H9 (cell line): ENCODE data around the gene ENPP7. TPM values are rescaled to one million over a fixed set of nuclear protein-coding genes. Genes with fewer than 3 reads are reported as not detected.

Experiments
- DNase-seq: peaks from one replicate; pipeline ENCODE4 v3.0.0-alpha.2; 2017
- H2AFZ ChIP-seq: one replicate; pipeline ENCODE4 v1.6.1; 2013; ENCODE audit warnings: mild to moderate bottlenecking, low read length, control low read depth, moderate library complexity
- H2AK5ac ChIP-seq: 2 replicates; pipeline ENCODE4 v1.6.1; 2013; ENCODE audit warnings: low read length, control low read depth, mixed read lengths; ENCODE audit not compliant: insufficient read length
- H2BK120ac ChIP-seq: one replicate; pipeline ENCODE4 v1.6.1; 2013; ENCODE audit warnings: low read depth, mild to moderate bottlenecking, low read length, control low read depth, inconsistent platforms; ENCODE audit not compliant: poor library complexity, severe bottlenecking
- H2BK12ac ChIP-seq: 2 replicates; pipeline ENCODE4 v1.6.1; 2013; ENCODE audit warnings: low read length, control low read depth, mixed read lengths, low read depth; ENCODE audit not compliant: insufficient read length
- H2BK15ac ChIP-seq: 2 replicates; pipeline ENCODE4 v1.6.1; 2013; ENCODE audit warnings: low read depth, low read length, control low read depth
- H2BK20ac ChIP-seq: one replicate; pipeline ENCODE4 v1.6.1; 2013; ENCODE audit warnings: low read depth, mild to moderate bottlenecking, low read length, control low read depth, inconsistent platforms; ENCODE audit not compliant: poor library complexity, severe bottlenecking
- H2BK5ac ChIP-seq: 2 replicates; pipeline ENCODE4 v1.6.1; 2013; ENCODE audit warnings: low read length, control low read depth, mixed read lengths; ENCODE audit not compliant: insufficient read length
- H3K14ac ChIP-seq: 2 replicates; pipeline ENCODE4 v1.6.1; 2013; ENCODE audit warnings: low read length, control low read depth; ENCODE audit not compliant: insufficient read depth
- H3K18ac ChIP-seq: 2 replicates; pipeline ENCODE4 v1.6.1; 2013; ENCODE audit warnings: low read depth, mild to moderate bottlenecking, mixed read lengths, low read length, control low read depth; ENCODE audit not compliant: insufficient read length
- H3K23ac ChIP-seq: 2 replicates; pipeline ENCODE4 v1.6.1; 2013; ENCODE audit warnings: low read length, control low read depth, mixed read lengths, low read depth; ENCODE audit not compliant: insufficient read length
- H3K23me2 ChIP-seq: 2 replicates; pipeline ENCODE4 v1.6.1; 2013; ENCODE audit warnings: low read depth, mild to moderate bottlenecking, mixed read lengths, low read length, control low read depth; ENCODE audit not compliant: insufficient read length, poor library complexity, severe bottlenecking
- H3K27ac ChIP-seq: 2 replicates; pipeline ENCODE4 v1.5.1; 2013; ENCODE audit warnings: low read length, control low read depth, mixed read lengths, low read depth; ENCODE audit not compliant: insufficient read length
- H3K27me3 ChIP-seq: 2 replicates; pipeline ENCODE4 v1.6.1; 2013; ENCODE audit warnings: low read length, control low read depth, inconsistent platforms; ENCODE audit not compliant: insufficient read depth
- H3K4ac ChIP-seq: 2 replicates; pipeline ENCODE4 v1.6.1; 2013; ENCODE audit warnings: low read depth, mild to moderate bottlenecking, control low read depth, inconsistent platforms, low read length, moderate library complexity
- H3K4me1 ChIP-seq: 2 replicates; pipeline ENCODE4 v1.6.1; 2013; ENCODE audit warnings: low read length, control low read depth, inconsistent platforms; ENCODE audit not compliant: insufficient read depth
- H3K4me2 ChIP-seq: 2 replicates; pipeline ENCODE4 v1.6.1; 2013; ENCODE audit warnings: low read length, control low read depth, mixed read lengths; ENCODE audit not compliant: insufficient read length, insufficient read depth
- H3K56ac ChIP-seq: 2 replicates; pipeline ENCODE4 v1.6.1; 2013; ENCODE audit warnings: low read depth, mild to moderate bottlenecking, mixed read lengths, low read length, control low read depth; ENCODE audit not compliant: insufficient read length
- H3K79me1 ChIP-seq: 2 replicates; pipeline ENCODE4 v1.6.1; 2013; ENCODE audit warnings: low read depth, mild to moderate bottlenecking, moderate library complexity, low read length, control low read depth, inconsistent platforms; ENCODE audit not compliant: insufficient read depth, poor library complexity, severe bottlenecking
- H3K79me2 ChIP-seq: 2 replicates; pipeline ENCODE4 v1.6.1; 2013; ENCODE audit warnings: low read length, control low read depth, inconsistent platforms; ENCODE audit not compliant: insufficient read depth
- H3K9ac ChIP-seq: 2 replicates; pipeline ENCODE4 v1.6.1; 2013; ENCODE audit warnings: low read length, control low read depth, mixed read lengths; ENCODE audit not compliant: insufficient read length; ENCODE audit errors: extremely low read depth
- H3K9me3 ChIP-seq: one replicate; pipeline ENCODE4 v1.6.1; 2013; ENCODE audit warnings: low read depth, low read length, inconsistent platforms; ENCODE audit not compliant: control insufficient read depth
- H3T11ph ChIP-seq: one replicate; pipeline ENCODE4 v1.6.1; 2013; ENCODE audit warnings: mild to moderate bottlenecking, low read length, control low read depth, inconsistent platforms
- H4K20me1 ChIP-seq: one replicate; pipeline ENCODE4 v1.6.1; 2013; ENCODE audit not compliant: control insufficient read depth, insufficient read length, insufficient read depth
- H4K5ac ChIP-seq: 2 replicates; pipeline ENCODE4 v1.6.1; 2013; ENCODE audit warnings: low read depth, mild to moderate bottlenecking, mixed read lengths, low read length, control low read depth; ENCODE audit not compliant: insufficient read length
- H4K8ac ChIP-seq: replicated peaks from 2 replicates; pipeline ENCODE4 v1.6.1; 2013; ENCODE audit warnings: low read length, control low read depth, mixed read lengths, low read depth; ENCODE audit not compliant: insufficient read length
- H4K91ac ChIP-seq: 2 replicates; pipeline ENCODE4 v1.6.1; 2013; ENCODE audit warnings: low read depth, mild to moderate bottlenecking, moderate library complexity, mixed read lengths, low read length, control low read depth; ENCODE audit not compliant: insufficient read length
- H3K27ac Mint-ChIP-seq, 3 experiments: 2 replicates in 2 of 3; 3 replicates in 1 of 3; pipeline ENCODE4 v1.8.0; 2020 to 2021; ENCODE audit warnings: mixed read lengths in 3 of 3, mild to moderate bottlenecking in 1 of 3, moderate library complexity in 1 of 3
- H3K27me3 Mint-ChIP-seq: 2 replicates; pipeline ENCODE4 v1.8.0; 2021; ENCODE audit warnings: low read depth, mild to moderate bottlenecking, moderate library complexity, mixed read lengths
- H3K36me3 Mint-ChIP-seq, 3 experiments: 2 replicates in 2 of 3; 3 replicates in 1 of 3; pipeline ENCODE4 v1.8.0; 2020 to 2021; ENCODE audit warnings: low read depth in 3 of 3, mixed read lengths in 3 of 3; ENCODE audit not compliant: insufficient read depth in 1 of 3
- H3K4me1 Mint-ChIP-seq, 2 experiments: 2 replicates each; pipeline ENCODE4 v1.8.0; 2020; ENCODE audit warnings: mixed read lengths in 2 of 2
- H3K4me3 Mint-ChIP-seq, 2 experiments: 2 replicates in 1 of 2; 3 replicates in 1 of 2; pipeline ENCODE4 v1.8.0; 2020 to 2021; ENCODE audit warnings: mild to moderate bottlenecking in 2 of 2, mixed read lengths in 2 of 2, moderate library complexity in 1 of 2
- H3K9me3 Mint-ChIP-seq, 2 experiments: 2 replicates in 1 of 2; 3 replicates in 1 of 2; pipeline ENCODE4 v1.8.0; 2020; ENCODE audit warnings: mild to moderate bottlenecking in 2 of 2, mixed read lengths in 2 of 2, moderate library complexity in 1 of 2
- WGBS: extraction: QIAGEN DNeasy Blood & Tissue Kit; methylation state at CpG from one replicate; pipeline ENCODE4 v1.1.7; 2013; ENCODE audit warnings: missing lambda C conversion rate, low lambda C conversion rate, mixed read lengths; ENCODE audit not compliant: insufficient read length; ENCODE audit errors: extremely low coverage; 5-methylcytosine and 5-hydroxymethylcytosine counted together
- total RNA-seq: library from RNA; stranded (reverse); gene quantifications from 2 replicates; pipeline ENCODE4 v1.2.1, GENCODE V29; 2021
- TF ChIP-seq, protein P1 (sequence below): fragments of 200-600 bp; sonication (generic); conservative IDR thresholded peaks from 3 replicates; pipeline ENCODE4 v1.8.0; 2021; ENCODE audit warnings: antibody characterized with exemption, mild to moderate bottlenecking

Gene ENPP7
- total RNA-seq, 1 experiment from 2014 or later: not detected

DNA sequence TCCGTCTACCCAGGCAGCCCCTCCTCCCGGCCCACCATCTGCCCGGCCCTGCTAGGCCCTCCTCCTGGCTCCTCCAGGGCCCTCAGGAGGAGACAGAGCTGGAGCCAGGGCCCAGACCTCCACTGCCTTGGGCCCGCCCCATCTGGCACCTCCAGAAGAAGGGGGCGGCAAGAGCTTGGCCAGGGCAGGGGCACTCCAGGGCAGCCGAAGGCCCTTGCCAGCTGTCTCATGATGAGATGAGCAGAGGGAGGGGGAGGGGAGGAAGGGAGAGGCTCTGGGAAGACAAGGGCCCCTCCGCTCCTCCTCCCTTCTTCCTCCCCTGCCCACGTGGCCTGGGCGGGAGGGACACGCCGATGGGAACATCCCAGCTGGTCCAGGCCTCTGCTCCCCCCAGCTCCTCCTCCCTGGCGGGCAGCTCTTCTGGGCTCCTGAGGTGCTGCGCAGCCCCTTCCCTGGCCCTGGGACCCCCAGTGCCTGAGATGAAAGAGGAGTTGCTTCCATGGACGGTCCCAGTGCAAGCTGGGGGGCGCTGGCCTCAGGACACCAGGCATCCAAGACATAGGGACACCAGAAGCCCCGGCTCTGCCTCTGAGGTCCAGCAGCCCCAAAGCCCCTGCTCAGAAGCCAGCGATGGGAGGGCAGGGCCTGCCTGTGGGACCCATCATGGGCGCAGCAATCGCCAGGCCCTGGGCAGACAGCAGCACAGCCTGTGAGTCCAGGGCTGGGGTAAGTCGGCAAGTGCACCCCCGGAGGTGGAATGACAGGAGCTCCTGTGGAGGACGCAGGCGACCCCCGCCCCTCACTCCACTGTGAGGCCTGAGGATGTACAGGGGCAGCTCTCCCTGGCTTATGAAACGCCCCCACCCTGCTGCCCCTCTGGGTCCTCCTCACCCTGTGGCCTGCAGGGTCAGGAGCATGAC lies 23.6 kb upstream of the ENPP7 start:
- no peak overlapping the region for H3K4me3 Mint-ChIP-seq
- H3K79me2 ChIP-seq: no peaks in the 10 kb centered on the region
- no peak overlapping the region for H2BK12ac ChIP-seq
- H4K5ac ChIP-seq: no peak overlapping the region
- H3K23me2 ChIP-seq: peaks cover 3% of the 10 kb centered on the region
- no peaks in the 10 kb centered on the region for H3K79me1 ChIP-seq
- H2BK120ac ChIP-seq: no peak overlapping the region
- no peak overlapping the region for H2AFZ ChIP-seq
- WGBS: no CpG with 5 or more reads among the region's 25 CpGs
- H2BK20ac ChIP-seq: no peak overlapping the region
- no peak overlapping the region for H3K4me2 ChIP-seq
- no peak overlapping the region for H3K56ac ChIP-seq
- H3K18ac ChIP-seq: no peak overlapping the region
- TF ChIP-seq, protein P1, sequence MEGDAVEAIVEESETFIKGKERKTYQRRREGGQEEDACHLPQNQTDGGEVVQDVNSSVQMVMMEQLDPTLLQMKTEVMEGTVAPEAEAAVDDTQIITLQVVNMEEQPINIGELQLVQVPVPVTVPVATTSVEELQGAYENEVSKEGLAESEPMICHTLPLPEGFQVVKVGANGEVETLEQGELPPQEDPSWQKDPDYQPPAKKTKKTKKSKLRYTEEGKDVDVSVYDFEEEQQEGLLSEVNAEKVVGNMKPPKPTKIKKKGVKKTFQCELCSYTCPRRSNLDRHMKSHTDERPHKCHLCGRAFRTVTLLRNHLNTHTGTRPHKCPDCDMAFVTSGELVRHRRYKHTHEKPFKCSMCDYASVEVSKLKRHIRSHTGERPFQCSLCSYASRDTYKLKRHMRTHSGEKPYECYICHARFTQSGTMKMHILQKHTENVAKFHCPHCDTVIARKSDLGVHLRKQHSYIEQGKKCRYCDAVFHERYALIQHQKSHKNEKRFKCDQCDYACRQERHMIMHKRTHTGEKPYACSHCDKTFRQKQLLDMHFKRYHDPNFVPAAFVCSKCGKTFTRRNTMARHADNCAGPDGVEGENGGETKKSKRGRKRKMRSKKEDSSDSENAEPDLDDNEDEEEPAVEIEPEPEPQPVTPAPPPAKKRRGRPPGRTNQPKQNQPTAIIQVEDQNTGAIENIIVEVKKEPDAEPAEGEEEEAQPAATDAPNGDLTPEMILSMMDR: no peak
- H3K4me1 Mint-ChIP-seq: peaks cover 10 to 18% of the 10 kb centered on the region in 2 experiments; a peak in 3 of 4 replicates
- H3K27me3 ChIP-seq: no peaks in the 10 kb centered on the region
- H4K8ac ChIP-seq: no peak overlapping the region
- H3K4ac ChIP-seq: no peak overlapping the region
- H3K27me3 Mint-ChIP-seq: peaks cover 2% of the 10 kb centered on the region; the same call in 1 of the 2 replicates
- no peak overlapping the region for H3K23ac ChIP-seq
- DNase-seq: peak; percentile 74
- no peaks in the 10 kb centered on the region for H4K20me1 ChIP-seq
- no peak overlapping the region for H4K91ac ChIP-seq
- no peak overlapping the region for H2BK15ac ChIP-seq
- H3K9me3 Mint-ChIP-seq: no peaks in the 10 kb centered on the region
- no peaks in the 10 kb centered on the region for H3K9me3 ChIP-seq
- H3K27ac ChIP-seq: no peak overlapping the region
- H3K4me1 ChIP-seq: no peaks in the 10 kb centered on the region
- H2AK5ac ChIP-seq: no peak overlapping the region
- H3K36me3 Mint-ChIP-seq: no peaks in the 10 kb centered on the region
- H3K27ac Mint-ChIP-seq: no peak overlapping the region
- no peak overlapping the region for H3K14ac ChIP-seq
- no peak overlapping the region for H2BK5ac ChIP-seq
- no peak overlapping the region for H3T11ph ChIP-seq
- H3K9ac ChIP-seq: no peak overlapping the region
